Left ventricle myocardium inferior (tissue), 1 donor: ENCODE measurements around the gene PKNOX1. TPM values are rescaled to one million over a fixed set of nuclear protein-coding genes. Genes with fewer than 3 reads are reported as not detected.
A peak's percentile ranks its signal among the peaks of the same experiment; 100 is the strongest.
"Not testable (repeated sequence)": the region's sequence is repeated elsewhere in the genome, so short reads cannot be mapped to it uniquely, and the experiment has no call there.

Experiments used
- DNase-seq: peaks from one replicate; pipeline ENCODE4 v3.0.0-alpha.2; 2020
- H3K27ac ChIP-seq: fragments of 200-600 bp; replicated peaks from 2 replicates; pipeline ENCODE4 v1.8.0; 2021
- H3K27me3 ChIP-seq: fragments of 200-600 bp; 2 replicates; pipeline ENCODE4 v1.8.0; 2021; ENCODE audit warnings: low read depth
- H3K36me3 ChIP-seq: fragments of 200-600 bp; 2 replicates; pipeline ENCODE4 v1.8.0; 2021
- H3K4me1 ChIP-seq: fragments of 200-600 bp; 2 replicates; pipeline ENCODE4 v1.8.0; 2021
- H3K4me3 ChIP-seq: fragments of 200-600 bp; 2 replicates; pipeline ENCODE4 v1.8.0; 2021; ENCODE audit warnings: mild to moderate bottlenecking, moderate library complexity
- H3K9me3 ChIP-seq: fragments of 200-600 bp; replicated peaks from 2 replicates; pipeline ENCODE4 v1.8.0; 2021
- CTCF ChIP-seq: fragments of 200-600 bp; IDR thresholded peaks from 2 replicates; pipeline ENCODE4 v1.8.0; 2021; ENCODE audit warnings: antibody characterized with exemption, mild to moderate bottlenecking, borderline replicate concordance
- intact Hi-C: fragments of 100-400 bp; cut with micrococcal nuclease; formaldehyde crosslinking; loops from one replicate; pipeline ENCODE4 v1.11.0; 2022
- long read RNA-seq: library from polyadenylated mRNA; unstranded; transcript quantifications from one replicate; pipeline ENCODE4 v2.0.0, GENCODE V29; 2021
- total RNA-seq: library from RNA; stranded (reverse); fragmentation: NEBNext Ultra II Directional; extraction: Animal tissue kit (Norgen Biotek cat#: 25700); gene quantifications from one replicate; pipeline ENCODE4 v1.2.1, GENCODE V29; 2021
- donor health status: DM: no; HTN: yes; CAD: no; lungs with severe emphysema.

Gene PKNOX1
- 9.7 TPM for total RNA-seq
- long read RNA-seq, full-length matches to known transcripts, result 1 of 11 reads
- long read RNA-seq, partial matches to known transcripts, result 8 of 11 reads
- long read RNA-seq, other reads (novel, unspliced or antisense), result 2 of 11 reads

GRCh38 chr21:42973991-42974831 is at the start of gene PKNOX1:
PKNOX1 (plus strand) TSS chr21:42974562; CDS start chr21:43004382, 29,820 bp downstream.
- TF ChIP-seq CTCF, result no peak
- intact Hi-C loops, result no loop called here
- Histone ChIP-seq H3K27me3 (no peaks in the 10 kb centered on the region), H3K4me3 (peak within 1 kb of the TSS; percentile 73), H3K36me3 (no peaks in the 10 kb centered on the region), H3K9me3 (no peaks in the 10 kb centered on the region), H3K4me1 (peaks cover 27% of the 10 kb centered on the region), H3K27ac (peak within 1 kb of the TSS; percentile 100)
- peak; percentile 99 for DNase-seq

- H3K4me3 ChIP-seq, result no peak within 1 kb of the TSS
- intact Hi-C loops, result no loop called here
- H3K27me3 ChIP-seq, result no peaks in the 10 kb centered on the region
- H3K36me3 ChIP-seq, result no peaks in the 10 kb centered on the region
- no peak within 1 kb of the TSS for H3K27ac ChIP-seq
- no peaks in the 10 kb centered on the region for H3K9me3 ChIP-seq
- H3K4me1 ChIP-seq, result peaks cover 10% of the 10 kb centered on the region
- no peak for DNase-seq
- TF ChIP-seq CTCF, result no peak
Observed at GRCh38 chr21:42925114-42925926, 49.0 kb upstream of the PKNOX1 start, which contains the start of gene ERVH48-1. ERVH48-1 (minus strand) TSS chr21:42925630; CDS start chr21:42919006, 6,624 bp downstream.

GRCh38 chr21:42927474-42928200 is 46.7 kb upstream of the PKNOX1 start:
- DNase-seq, intact Hi-C loops, H3K36me3 ChIP-seq, H3K27ac ChIP-seq, H3K9me3 ChIP-seq, H3K4me3 ChIP-seq, H3K4me1 ChIP-seq, H3K27me3 ChIP-seq: not testable (repeated sequence)

- Histone ChIP-seq H3K4me3 (no peak overlapping the region), H3K27me3 (no peaks in the 10 kb centered on the region), H3K4me1 (no peaks in the 10 kb centered on the region), H3K27ac (no peak overlapping the region), H3K36me3 (no peaks in the 10 kb centered on the region), H3K9me3 (no peaks in the 10 kb centered on the region)
- intact Hi-C loops, result no loop called here
- TF ChIP-seq CTCF, result no peak
- DNase-seq, result no peak
Observed at GRCh38 chr21:42929969-42930368, 44.4 kb upstream of the PKNOX1 start.

GRCh38 chr21:42931560-42932235 is 42.7 kb upstream of the PKNOX1 start:
- H3K27me3 ChIP-seq, result no peaks in the 10 kb centered on the region
- intact Hi-C loops, result no loop called here
- no peaks in the 10 kb centered on the region for H3K4me1 ChIP-seq
- H3K27ac ChIP-seq, result no peak overlapping the region
- no peaks in the 10 kb centered on the region for H3K9me3 ChIP-seq
- H3K36me3 ChIP-seq, result peaks cover 3% of the 10 kb centered on the region
- TF ChIP-seq CTCF, result no peak
- H3K4me3 ChIP-seq, result no peak overlapping the region
- no peak for DNase-seq

GRCh38 chr21:42932378-42933136 is 41.8 kb upstream of the PKNOX1 start:
- DNase-seq, H3K27me3 ChIP-seq, H3K36me3 ChIP-seq, intact Hi-C loops, H3K4me1 ChIP-seq, H3K4me3 ChIP-seq, H3K27ac ChIP-seq, H3K9me3 ChIP-seq: not testable (repeated sequence)

- intact Hi-C loops, H3K27me3 ChIP-seq, DNase-seq, H3K36me3 ChIP-seq, H3K4me1 ChIP-seq, H3K9me3 ChIP-seq, H3K4me3 ChIP-seq: not testable (repeated sequence)
- peak overlapping the region; percentile 30 for H3K27ac ChIP-seq
Observed at GRCh38 chr21:42933137-42933970, 41.0 kb upstream of the PKNOX1 start.
